Adrenal gland (tissue), 5 donors: ENCODE results near the gene SYNM.

ENCODE experiments used
- CTCF ChIP-seq, 6 experiments: fragments of 450-650 bp in 4 of 6; fragments of 200-600 bp in 2 of 6; sonication (generic) in 1 of 6; IDR thresholded peaks; 1 replicate in 5 of 6; 2 replicates in 1 of 6; pipeline versions ENCODE4 v1.5.1 to v1.8.0; 2016 to 2021; ENCODE audit warnings: antibody characterized with exemption in 6 of 6, mild to moderate bottlenecking in 2 of 6, moderate library complexity in 1 of 6
- POLR2A ChIP-seq, 2 donors: fragments of 450-650 bp; IDR thresholded peaks; one replicate each; pipeline ENCODE4 v1.6.1; 2017; ENCODE audit warnings: antibody characterized with exemption in 2 of 2, mild to moderate bottlenecking in 2 of 2, moderate library complexity in 1 of 2
- donor health status: DM: no; HTN: no; CAD: no.

GRCh38 chr15:99165956-99166689, 61.2 kb downstream of the SYNM start:
- TF ChIP-seq CTCF (IDR thresholded peaks at IDR 0.05) = no peak
- no peak for TF ChIP-seq POLR2A (IDR thresholded peaks at IDR 0.05)
